ENCODE measurements around the gene FILIP1.

FILIP1 gene

GRCh38 chr6:75291744-75292143 lies 201.9 kb downstream of the FILIP1 start:
- no peak for DNase-seq (ENCODE audit: low read depth in 2 of 2)

- no peak for DNase-seq (ENCODE audit: low read depth in 2 of 2)
These were observed 202.3 kb downstream of the FILIP1 start for GRCh38 chr6:75291331-75291730.

DNA sequence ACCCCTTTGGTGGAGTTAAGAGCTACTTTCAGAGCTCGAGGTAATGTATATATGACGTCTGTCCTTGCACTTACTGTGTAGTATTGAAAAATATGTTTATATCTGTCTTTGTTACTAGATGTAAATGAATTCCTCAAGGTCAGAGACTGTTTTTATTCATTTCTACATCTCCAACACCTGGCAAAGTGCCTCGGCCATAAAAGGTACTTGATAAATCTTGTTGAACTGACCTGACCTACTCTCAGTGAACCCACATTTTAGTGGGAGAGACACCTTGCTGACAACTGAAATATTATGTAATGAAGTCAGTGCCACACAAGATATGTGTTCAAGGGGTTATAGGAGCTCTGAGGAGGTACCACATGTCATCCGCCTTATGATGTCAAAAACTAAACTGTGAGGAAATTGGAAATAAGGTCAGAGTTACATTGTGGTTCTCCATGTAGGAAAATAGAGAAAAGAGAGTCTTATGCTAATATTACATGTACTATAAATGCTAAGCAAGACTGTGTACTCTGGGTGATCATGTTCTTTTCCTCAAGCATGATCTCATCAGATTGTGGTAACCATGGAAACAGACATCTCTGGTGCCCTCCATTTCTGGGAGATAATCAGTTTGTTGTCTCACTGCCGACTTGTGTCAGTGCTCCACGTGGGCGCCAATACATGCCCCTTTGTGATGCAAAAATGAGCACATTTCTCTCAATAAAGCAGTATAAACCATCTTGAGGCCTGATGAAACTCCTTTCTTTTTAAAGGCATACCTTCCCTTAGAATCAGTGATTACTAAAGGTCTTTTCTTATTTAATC lies 203.3 kb downstream of the FILIP1 start:
- no peak for DNase-seq (ENCODE audit: low read depth in 2 of 2)

GRCh38 chr6:75288023-75288422 lies 205.6 kb downstream of the FILIP1 start:
- DNase-seq (ENCODE audit: low read depth in 2 of 2) = no peak

- DNase-seq (ENCODE audit: low read depth in 2 of 2) = no peak
These were observed 206.2 kb downstream of the FILIP1 start for GRCh38 chr6:75287424-75287823.

GRCh38 chr6:75286955-75287354 lies 206.6 kb downstream of the FILIP1 start:
- DNase-seq (ENCODE audit: low read depth in 2 of 2) = no peak

DNA sequence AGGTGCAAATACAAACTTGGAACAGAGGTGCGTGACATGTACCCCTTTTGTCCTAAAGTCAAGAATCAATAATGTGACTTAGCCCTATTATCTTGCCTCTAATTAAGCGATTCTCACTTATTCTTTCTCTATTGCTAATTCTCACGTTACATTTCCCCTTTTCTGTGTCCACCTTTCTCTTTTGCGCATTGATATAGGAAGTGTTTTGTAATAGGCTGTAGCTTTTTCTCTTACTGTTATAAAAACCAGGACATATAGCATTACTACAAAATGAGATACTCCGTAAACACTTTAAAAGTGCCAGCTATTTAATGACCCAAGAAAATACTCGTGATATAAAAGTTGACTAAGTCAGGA lies 208.3 kb downstream of the FILIP1 start:
- no peak for DNase-seq (ENCODE audit: low read depth in 2 of 2)

DNA sequence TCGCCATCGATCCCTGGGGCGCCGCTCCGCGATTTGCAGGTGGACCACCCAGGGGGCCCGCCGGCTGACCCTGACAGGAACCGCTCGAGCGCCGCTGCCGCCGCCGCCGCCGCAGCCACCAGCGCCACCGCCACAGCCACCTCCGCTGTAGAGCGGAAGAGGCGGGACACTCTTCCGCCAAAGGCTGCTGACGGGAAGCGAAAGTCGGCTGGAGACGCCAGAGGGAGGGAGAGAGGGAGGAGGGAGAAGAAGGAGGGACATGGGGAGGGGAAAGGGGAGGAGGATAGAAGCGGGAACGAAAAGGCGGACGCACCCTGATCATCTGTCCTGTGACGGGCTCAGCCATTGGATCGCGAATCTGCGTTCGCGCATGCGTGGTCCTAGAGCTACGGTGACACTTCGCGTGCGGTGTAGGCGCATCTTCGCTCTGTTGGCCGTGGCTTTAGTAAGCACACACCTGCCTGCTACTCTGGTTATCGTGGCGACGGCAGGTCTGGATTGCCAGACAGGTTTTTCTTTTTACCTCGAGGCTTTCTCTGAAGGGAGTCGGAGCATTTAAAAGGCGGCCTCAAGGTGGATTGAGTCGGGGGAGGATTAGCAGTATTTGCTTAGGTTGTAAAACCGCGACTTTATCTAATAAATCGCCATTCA lies 208.8 kb downstream of the FILIP1 start, which contains the start of gene TMEM30A:
TSS of gene TMEM30A (minus strand) at position 161 of the 651 bp plus-strand sequence. CDS start at position 7, 154 bp downstream.
- DNase-seq (ENCODE audit: low read depth in 2 of 2) = peak; percentile 90 to 95

GRCh38 chr6:75283907-75284631 lies 209.5 kb downstream of the FILIP1 start:
- peak in 1 of 2 donors; percentile 1 for DNase-seq (ENCODE audit: low read depth in 2 of 2)

GRCh38 chr6:75282706-75283105 lies 210.9 kb downstream of the FILIP1 start:
- no peak for DNase-seq (ENCODE audit: low read depth in 2 of 2)

DNA sequence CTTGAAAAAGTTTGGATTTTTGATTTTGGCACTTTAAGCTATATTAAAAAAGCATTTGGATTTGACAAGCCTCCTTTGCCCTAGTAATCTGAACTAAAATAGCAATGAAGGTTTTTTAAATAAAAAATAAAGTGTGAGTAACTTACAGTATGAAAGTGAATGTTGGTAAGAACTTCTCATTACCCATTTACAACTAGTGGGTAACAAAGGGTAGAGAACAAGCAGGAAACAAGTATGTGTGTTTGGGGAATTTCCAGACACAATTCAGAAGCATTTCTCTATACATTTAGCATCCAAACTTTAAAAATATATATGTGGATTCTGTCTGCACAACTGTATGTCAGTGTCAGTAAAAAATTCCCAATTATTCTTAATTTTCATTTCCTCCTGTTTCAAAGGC lies 211.9 kb downstream of the FILIP1 start:
- DNase-seq (ENCODE audit: low read depth in 2 of 2) = no peak

DNA sequence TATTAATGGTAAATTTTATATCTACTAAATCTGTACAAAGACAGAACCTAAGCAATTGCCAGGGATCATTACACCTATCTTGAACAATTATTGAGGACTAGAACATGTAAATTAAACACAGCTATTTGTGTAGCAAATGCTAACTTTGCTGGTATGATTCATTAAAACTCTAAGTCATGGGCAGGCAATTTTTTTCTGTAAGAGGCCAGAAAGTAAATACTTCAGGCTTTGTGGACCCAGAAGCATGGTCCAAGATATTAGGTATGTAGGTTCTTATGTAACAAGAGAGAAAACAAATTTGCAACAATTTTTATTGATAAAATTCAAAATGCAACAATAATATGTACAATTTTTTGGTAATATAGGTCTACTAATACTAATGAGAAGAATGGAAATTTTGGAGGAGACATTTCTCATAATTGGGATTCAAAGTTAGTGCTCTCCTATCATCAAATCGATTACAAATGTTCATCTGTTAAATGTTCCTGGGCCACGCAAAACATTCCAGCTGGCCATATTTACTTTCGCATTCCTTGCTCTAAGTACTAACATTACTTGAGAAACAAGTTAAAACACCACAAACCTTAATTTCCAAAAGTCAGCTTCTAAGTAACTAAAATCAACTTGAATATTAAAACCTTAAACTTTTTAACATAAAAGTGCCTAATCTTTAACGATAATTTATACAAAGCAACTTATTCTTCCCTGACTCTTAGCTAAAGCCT lies 213.3 kb downstream of the FILIP1 start:
- DNase-seq (ENCODE audit: low read depth in 2 of 2) = no peak

DNA sequence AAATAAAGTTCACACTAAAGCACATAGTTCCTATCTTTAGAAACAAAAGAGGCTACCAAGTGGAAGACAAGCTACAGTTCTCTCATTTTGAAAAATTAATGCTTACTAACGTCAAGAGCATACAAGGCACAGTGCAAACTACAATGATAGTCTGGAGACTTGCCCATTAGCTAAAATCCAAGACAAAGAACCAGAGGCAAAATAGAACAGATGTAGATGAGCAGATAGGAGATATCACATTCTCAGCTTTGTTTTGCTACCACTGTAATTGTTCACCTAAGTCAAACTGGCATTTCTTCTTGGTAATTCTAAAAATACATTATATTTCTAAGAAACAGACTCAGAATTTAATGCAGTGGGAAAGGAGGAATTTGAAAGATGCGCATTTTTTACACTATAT lies 214.2 kb downstream of the FILIP1 start:
- no peak for DNase-seq (ENCODE audit: low read depth in 2 of 2)

- DNase-seq (ENCODE audit: low read depth in 2 of 2) = no peak
These were observed 215.0 kb downstream of the FILIP1 start for GRCh38 chr6:75278474-75279077.

- DNase-seq (ENCODE audit: low read depth in 2 of 2) = no peak
These were observed 218.5 kb downstream of the FILIP1 start for GRCh38 chr6:75275067-75275466.

DNA sequence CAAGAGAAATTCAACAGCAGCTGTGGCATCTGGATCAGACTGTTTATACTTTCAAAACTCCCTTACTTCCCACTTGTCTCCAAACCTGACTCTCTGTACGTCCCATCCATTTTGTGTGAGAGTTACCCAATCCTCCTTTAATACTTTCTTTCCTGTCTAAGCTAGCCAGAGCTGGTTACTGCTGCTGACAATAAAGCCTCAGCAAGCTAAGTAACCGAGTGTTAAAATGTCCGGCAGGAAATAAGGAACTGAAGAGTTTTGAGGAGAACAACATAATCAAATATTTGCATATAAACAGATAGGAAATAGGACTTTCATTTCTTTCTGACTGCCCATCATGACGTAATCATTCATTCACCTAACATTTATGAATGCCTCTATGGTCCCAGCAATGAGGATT lies 220.6 kb downstream of the FILIP1 start:
- DNase-seq (ENCODE audit: low read depth in 2 of 2) = no peak

GRCh38 chr6:75272145-75272840 lies 221.3 kb downstream of the FILIP1 start:
- DNase-seq (ENCODE audit: low read depth in 2 of 2) = no peak

GRCh38 chr6:75268988-75269354 lies 224.6 kb downstream of the FILIP1 start:
- no peak for DNase-seq (ENCODE audit: low read depth in 2 of 2)

DNA sequence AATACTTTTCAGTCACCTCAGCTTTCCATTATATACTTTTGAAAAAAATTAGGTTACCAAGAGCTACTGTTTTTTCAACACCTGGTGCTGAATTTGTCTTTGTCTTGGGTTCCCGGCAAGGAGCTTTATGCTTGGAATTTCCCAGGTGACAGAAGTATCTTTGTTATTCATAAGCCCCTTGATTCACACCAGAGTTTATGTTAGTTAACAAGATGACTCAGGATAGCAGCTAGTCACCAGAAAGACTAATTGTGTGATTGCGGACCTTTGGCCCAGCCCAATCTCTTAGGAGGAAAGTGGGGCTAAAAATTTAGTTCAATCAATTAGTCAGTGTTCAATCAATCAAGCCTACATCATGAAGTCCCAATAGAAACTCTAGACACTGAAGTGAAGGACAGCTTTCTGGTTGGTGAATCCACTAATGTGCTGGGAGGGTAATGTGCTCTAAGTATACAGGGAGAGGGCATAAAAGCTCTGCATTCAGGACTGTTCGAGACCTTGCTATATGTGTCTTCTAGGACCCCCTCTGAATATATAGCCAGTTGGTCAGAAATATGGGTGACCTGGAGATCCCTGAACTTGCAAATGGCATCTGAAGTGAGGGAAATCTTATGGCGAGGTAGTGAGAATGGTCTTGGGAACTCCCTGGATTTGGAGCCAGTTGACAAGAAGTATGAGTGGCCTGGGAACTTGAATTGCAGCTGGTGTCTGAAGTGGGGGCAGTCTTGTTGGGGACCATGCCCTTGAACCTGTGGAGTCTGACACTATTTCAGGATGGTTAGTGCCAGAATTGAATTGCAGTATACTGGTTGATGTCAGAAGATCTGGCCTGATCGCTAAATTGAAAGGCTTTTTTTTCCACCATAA lies 225.2 kb downstream of the FILIP1 start:
- DNase-seq (ENCODE audit: low read depth in 2 of 2) = no peak

- DNase-seq (ENCODE audit: low read depth in 2 of 2) = no peak
These were observed 226.1 kb downstream of the FILIP1 start for GRCh38 chr6:75267461-75267860.
